Inferior parietal cortex (tissue), 1 donor: ENCODE results near the gene TBX18.

Experiments used
- DNase-seq: peaks from one replicate; pipeline ENCODE4 v3.0.0-alpha.2; 2016; ENCODE audit errors: extremely low spot score

TBX18 gene

GRCh38 chr6:84748376-84748775 lies 16.0 kb downstream of the TBX18 start:
- no peak for DNase-seq

DNA sequence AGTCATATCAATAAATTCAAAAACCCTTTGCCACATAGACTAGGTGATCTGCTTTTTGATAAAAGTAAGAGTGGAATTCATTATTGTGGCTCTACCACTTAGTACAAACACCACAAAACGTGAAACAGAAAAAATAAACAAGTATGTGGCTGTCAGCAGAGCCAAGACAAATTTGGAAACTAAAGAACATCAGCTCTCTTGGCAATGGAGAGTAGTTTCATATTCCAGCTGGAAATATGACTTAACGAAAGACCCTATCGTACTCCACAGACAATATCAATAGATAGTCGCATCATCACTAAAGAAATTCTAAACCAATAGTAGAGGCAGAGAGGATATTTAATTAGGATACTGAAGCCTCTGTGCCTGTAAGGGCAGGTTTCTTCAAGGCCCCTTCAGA lies 20.8 kb downstream of the TBX18 start:
- no peak for DNase-seq

GRCh38 chr6:84740385-84740784 lies 24.0 kb downstream of the TBX18 start:
- no peak for DNase-seq

DNA sequence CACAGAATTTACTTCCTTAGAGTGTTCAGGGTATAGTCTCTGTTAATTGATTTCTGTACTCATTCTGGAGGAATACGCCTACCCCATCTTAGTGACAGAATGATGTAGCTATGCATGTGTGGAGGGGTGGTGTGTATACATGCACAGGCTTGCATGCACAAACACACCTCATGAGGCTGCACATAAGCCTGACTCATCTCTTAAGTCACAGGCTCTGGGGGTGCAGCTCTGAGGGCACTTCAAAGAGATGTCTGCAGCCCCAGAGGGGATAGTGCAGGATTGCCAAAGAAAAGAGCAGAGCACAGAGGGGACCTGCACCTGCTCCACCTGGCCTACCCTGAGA lies 24.6 kb downstream of the TBX18 start:
- DNase-seq = no peak

DNA sequence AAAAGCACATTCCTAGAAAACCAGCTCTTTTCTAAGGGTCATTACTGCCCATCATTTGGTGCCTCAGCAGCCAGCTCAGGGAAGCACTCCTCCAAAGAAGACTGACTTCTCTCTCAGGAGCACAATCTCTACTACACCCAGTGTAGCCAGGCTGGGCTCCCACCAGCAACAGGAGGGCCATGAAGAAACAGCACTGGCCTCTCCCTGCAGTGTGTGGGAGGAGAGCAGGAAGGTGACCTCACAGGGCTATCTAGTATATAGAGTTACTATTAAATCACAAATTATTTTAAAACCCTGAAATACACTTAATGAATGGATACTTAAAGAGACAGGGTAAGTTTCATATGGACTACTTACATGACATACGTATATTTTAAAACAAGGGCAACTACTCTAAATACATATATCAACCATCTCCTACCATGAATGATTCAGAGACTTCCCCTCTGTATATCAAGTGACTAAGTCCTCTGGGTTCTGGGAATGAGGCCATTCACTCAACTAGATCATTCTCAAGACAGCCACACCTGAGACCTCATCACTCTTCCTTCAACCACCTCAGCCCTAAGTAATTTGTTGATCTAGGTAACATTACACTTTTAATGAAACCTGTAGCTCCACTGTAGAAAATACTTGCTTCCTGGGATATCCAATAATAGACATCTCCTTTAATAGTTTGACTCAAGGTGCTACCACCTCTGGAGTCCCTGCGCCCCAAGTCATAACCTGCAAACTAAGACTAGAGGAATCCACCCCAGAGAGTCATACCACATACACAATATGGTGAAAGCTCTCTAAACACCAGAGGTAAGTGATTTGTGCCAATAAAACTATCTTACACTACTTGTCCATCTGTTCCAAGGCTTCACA lies 25.2 kb downstream of the TBX18 start:
- no peak for DNase-seq

- DNase-seq = no peak
Measured at GRCh38 chr6:84733889-84734288, 30.5 kb downstream of the TBX18 start.

GRCh38 chr6:84731901-84732300 lies 32.5 kb downstream of the TBX18 start:
- DNase-seq = no peak

DNA sequence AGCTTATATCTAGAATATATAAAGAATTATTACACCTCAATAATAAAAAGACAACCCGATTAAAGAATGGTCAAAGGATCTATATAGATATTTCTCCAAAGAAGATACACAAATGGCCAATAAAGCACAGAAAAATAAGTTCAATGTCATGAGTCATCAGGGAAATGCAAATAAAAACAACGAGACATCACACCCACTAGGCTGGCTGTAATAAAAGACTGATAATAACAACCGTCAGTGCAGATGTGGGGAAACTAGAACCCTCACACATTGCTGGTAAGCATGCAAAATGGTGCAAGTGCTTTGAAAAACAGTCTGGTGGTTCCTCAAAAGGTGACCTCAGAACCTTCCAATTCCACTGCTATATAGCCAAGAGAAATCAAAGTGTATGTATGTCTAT lies 33.0 kb downstream of the TBX18 start:
- no peak for DNase-seq

- DNase-seq = no peak
Measured at GRCh38 chr6:84728602-84729001, 35.8 kb downstream of the TBX18 start.

- DNase-seq = no peak
Measured at GRCh38 chr6:84719152-84719551, 45.2 kb downstream of the TBX18 start.

- no peak for DNase-seq
Measured at GRCh38 chr6:84718038-84718955, 46.1 kb downstream of the TBX18 start.

- no peak for DNase-seq
Measured at GRCh38 chr6:84709121-84709520, 55.3 kb downstream of the TBX18 start.

DNA sequence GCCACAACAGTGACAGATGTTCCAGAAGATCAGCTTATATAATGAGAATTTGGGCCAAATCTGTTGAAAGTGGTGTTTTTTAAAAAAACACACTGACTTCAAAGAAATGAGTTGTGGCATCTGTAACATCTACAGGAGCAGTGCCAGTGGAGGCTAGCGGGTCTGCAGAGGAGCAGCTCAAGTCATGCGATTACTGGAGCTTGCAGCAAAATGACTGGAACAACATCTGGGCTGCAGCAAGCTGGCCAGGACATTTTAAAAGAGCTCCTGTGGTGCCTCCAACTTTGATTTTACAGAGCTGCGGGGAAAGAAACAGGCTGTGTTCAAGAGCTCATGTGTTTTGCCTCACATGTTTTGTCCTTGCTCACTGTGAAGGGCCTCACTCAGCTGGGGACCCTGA lies 57.2 kb downstream of the TBX18 start:
- DNase-seq = no peak

DNA sequence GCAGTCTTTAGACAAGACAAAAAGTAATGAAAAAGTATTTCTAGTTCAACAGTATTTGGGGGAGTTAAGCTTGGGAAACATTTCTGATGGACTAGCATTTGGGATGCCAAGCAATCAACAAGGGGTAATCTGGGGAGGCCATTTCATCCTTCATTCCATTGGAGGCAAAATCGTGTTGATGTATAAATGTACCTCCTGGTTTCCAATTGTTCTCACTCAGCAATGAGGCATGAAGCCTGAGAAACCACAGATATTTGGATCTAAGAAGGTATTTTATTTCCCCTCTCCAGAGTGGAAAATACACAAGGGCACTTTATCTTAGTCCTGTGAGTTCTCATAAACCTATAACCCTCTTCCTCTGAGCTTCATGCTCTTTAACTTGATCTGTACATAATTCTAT lies 68.2 kb downstream of the TBX18 start:
- no peak for DNase-seq

DNA sequence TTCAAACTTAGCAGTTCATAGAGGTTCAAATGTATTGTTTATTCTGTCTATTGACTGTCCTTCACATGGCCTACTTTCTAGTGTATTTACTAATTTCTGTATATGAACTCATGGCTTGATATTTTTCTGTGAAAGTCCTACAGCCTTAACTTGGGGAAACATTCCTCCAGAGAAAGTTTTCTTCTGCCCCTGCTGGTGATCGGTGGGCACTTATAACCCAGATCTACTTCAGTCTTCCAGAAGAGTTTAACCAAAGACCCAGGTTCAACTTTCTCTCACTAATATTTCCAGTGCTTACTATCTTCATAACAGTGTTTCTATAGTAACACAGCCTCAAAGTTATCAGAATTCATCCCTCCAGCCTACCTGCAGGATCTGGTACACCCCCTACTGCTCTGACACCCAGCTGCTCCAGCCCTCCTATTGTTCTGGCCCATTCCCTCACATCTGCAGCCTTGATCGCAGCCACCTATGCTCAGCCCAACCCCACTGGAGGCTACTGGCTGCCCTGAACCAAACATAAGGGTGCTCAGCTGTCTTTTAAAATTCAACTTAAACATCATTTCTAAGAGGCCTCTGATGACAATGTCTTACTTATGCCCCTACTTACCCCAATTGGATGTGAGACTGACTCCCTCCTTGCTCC lies 72.3 kb downstream of the TBX18 start:
- DNase-seq = no peak

DNA sequence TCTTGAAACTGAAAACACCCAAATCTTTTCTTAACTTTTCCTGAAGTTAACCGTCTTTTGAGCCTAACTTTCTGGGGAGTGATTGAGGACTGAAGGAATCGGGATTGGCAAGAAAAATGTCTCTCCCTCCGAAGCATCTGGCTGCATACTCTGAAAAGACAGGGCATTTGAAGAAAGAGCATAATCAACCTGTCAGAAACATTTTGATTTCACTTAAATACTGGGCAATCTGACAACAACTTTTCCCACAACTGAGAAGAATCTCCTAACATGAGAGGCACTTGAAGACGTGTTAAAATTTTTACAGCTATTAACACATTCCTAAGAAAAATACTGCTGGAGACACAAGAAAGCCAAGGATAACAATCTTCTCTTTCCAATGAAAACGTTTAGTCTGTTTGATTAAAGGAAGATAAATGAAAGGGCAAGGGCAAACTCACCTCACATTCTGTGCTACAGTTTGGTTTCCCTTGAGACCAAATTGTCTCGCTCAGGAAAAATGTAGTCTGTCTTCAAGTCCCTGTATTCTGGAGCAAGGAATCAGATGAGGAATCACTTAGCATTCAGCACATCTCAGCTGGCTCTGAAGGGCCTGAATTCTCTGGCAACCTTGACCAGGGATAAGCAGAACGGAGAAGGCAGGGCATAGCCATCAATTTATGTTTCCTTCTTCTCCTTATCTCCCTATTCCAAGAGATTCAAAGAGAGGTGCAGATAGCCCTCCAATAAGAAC lies 76.1 kb downstream of the TBX18 start:
- DNase-seq = no peak

DNA sequence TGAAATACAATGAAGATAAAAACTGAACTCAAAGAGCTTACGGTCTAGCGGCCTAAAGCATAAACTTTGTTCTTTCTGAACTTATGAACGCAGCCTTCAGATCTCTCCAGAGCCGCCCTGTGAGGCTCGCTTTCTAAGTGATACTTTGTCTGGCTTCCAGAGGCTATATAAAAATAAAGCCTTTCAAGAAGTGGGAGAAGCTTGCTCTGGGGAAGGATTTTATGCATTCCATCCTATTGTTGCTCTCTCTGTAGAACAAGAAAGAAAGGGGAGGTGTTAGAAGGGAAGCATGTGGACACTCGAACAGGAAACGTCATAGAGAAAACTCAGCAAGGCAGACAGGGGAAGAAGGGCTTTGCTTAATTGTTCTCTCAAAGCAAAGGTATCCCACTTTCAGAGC lies 77.0 kb downstream of the TBX18 start:
- DNase-seq = no peak

DNA sequence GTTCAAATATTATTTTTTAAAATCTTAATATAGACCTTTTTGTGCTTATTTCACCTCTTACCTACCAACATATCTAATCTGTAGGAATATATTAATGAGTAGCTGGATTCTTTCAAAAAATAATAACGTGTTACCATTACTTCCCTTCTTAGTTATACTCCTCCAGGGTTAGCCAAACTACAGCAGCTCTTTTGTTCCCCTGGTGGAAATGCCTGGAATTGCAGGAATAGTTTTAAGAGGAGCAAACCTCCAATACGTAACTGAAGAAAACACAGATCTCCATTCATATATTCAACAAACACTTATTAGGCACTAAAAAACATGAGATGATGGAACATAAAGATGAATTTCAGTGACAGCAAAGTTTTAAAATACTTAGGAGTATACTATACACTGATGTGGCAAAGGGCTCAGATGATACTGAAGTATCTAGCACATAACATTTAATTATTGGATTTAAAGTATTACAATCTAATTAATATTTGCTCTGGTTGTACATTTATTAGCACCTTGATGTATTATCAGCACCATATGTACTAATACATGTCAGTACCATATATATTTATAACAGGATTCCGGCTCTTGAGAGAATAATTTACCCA lies 78.3 kb downstream of the TBX18 start:
- no peak for DNase-seq

GRCh38 chr6:84681693-84682326 lies 82.6 kb downstream of the TBX18 start:
- no peak for DNase-seq

- no peak for DNase-seq
Measured at GRCh38 chr6:84675651-84676050, 88.7 kb downstream of the TBX18 start.

GRCh38 chr6:84674395-84674794 lies 90.0 kb downstream of the TBX18 start:
- no peak for DNase-seq
